HFFc6 (cell line): ENCODE measurements around the gene PCDHGC3. TPM values are rescaled to one million over a fixed set of nuclear protein-coding genes. Genes with fewer than 3 reads are reported as not detected.

Experiments used
- DNase-seq: peaks from one replicate; pipeline ENCODE4 v3.0.0-alpha.2; 2018
- H3K27ac Mint-ChIP-seq: 2 replicates; pipeline ENCODE4 v1.8.0; 2020; ENCODE audit warnings: mild to moderate bottlenecking, mixed read lengths
- H3K27me3 Mint-ChIP-seq: 2 replicates; pipeline ENCODE4 v1.8.0; 2021; ENCODE audit warnings: mild to moderate bottlenecking, moderate library complexity, mixed read lengths; ENCODE audit not compliant: insufficient read depth
- H3K36me3 Mint-ChIP-seq: 2 replicates; pipeline ENCODE4 v1.8.0; 2021; ENCODE audit warnings: low read depth, mixed read lengths
- H3K4me1 Mint-ChIP-seq: 2 replicates; pipeline ENCODE4 v1.8.0; 2020; ENCODE audit warnings: low read depth, mixed read lengths
- H3K4me3 Mint-ChIP-seq: 2 replicates; pipeline ENCODE4 v1.8.0; 2020; ENCODE audit warnings: mild to moderate bottlenecking, moderate library complexity, mixed read lengths
- H3K9me3 Mint-ChIP-seq: 2 replicates; pipeline ENCODE4 v1.8.0; 2020; ENCODE audit warnings: mild to moderate bottlenecking, mixed read lengths
- total RNA-seq, 6 experiments: library from RNA; stranded (reverse); fragmentation: NEBNext Ultra II Directional; extraction: Animal tissue kit (Norgen Biotek cat#: 25700); gene quantifications; 2 replicates in 1 of 6; 3 replicates in 5 of 6; pipeline ENCODE4 v1.2.3, GENCODE V29; 2021
- TF ChIP-seq, protein P1 (sequence below): fragments of 200-600 bp; sonication (generic); IDR thresholded peaks from 2 replicates; pipeline ENCODE4 v1.5.0; 2021; ENCODE audit warnings: antibody characterized with exemption, mild to moderate bottlenecking

Gene PCDHGC3
- total RNA-seq, 6 experiments from 2014 or later, result 126 to 150 (median 132) TPM

DNA sequence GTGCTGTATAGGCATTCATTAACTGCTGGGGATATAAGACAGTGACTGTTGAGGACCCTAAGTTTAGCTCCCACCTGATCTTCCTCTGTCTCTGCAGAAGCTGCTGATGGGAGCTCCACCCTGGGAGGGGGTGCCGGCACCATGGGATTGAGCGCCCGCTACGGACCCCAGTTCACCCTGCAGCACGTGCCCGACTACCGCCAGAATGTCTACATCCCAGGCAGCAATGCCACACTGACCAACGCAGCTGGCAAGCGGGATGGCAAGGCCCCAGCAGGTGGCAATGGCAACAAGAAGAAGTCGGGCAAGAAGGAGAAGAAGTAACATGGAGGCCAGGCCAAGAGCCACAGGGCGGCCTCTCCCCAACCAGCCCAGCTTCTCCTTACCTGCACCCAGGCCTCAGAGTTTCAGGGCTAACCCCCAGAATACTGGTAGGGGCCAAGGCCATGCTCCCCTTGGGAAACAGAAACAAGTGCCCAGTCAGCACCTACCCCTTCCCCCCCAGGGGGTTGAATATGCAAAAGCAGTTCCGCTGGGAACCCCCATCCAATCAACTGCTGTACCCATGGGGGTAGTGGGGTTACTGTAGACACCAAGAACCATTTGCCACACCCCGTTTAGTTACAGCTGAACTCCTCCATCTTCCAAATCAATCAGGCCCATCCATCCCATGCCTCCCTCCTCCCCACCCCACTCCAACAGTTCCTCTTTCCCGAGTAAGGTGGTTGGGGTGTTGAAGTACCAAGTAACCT lies 35.3 kb downstream of the PCDHGC3 start:
- Mint-ChIP-seq H3K4me1 (peaks cover 86% of the 10 kb centered on the region), H3K27me3 (peaks cover 22% of the 10 kb centered on the region), H3K27ac (peak overlapping the region; percentile 98), H3K4me3 (no peak overlapping the region), H3K9me3 (no peaks in the 10 kb centered on the region), H3K36me3 (peaks cover 24% of the 10 kb centered on the region)
- no peak for DNase-seq
- TF ChIP-seq, protein P1, sequence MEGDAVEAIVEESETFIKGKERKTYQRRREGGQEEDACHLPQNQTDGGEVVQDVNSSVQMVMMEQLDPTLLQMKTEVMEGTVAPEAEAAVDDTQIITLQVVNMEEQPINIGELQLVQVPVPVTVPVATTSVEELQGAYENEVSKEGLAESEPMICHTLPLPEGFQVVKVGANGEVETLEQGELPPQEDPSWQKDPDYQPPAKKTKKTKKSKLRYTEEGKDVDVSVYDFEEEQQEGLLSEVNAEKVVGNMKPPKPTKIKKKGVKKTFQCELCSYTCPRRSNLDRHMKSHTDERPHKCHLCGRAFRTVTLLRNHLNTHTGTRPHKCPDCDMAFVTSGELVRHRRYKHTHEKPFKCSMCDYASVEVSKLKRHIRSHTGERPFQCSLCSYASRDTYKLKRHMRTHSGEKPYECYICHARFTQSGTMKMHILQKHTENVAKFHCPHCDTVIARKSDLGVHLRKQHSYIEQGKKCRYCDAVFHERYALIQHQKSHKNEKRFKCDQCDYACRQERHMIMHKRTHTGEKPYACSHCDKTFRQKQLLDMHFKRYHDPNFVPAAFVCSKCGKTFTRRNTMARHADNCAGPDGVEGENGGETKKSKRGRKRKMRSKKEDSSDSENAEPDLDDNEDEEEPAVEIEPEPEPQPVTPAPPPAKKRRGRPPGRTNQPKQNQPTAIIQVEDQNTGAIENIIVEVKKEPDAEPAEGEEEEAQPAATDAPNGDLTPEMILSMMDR, result no peak

DNA sequence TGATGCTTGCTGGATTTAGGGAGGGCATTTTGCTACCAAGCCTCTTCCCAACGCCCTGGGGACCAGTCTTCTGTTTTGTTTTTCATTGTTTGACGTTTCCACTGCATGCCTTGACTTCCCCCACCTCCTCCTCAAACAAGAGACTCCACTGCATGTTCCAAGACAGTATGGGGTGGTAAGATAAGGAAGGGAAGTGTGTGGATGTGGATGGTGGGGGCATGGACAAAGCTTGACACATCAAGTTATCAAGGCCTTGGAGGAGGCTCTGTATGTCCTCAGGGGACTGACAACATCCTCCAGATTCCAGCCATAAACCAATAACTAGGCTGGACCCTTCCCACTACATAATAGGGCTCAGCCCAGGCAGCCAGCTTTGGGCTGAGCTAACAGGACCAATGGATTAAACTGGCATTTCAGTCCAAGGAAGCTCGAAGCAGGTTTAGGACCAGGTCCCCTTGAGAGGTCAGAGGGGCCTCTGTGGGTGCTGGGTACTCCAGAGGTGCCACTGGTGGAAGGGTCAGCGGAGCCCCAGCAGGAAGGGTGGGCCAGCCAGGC lies 36.1 kb downstream of the PCDHGC3 start:
- H3K36me3 Mint-ChIP-seq, result peaks cover 32% of the 10 kb centered on the region
- no peaks in the 10 kb centered on the region for H3K9me3 Mint-ChIP-seq
- TF ChIP-seq, protein P1, result no peak
- peak overlapping the region; percentile 96 for H3K27ac Mint-ChIP-seq
- H3K4me1 Mint-ChIP-seq, result peaks cover 91% of the 10 kb centered on the region
- no peak for DNase-seq
- peaks cover 22% of the 10 kb centered on the region for H3K27me3 Mint-ChIP-seq
- H3K4me3 Mint-ChIP-seq, result no peak overlapping the region

DNA sequence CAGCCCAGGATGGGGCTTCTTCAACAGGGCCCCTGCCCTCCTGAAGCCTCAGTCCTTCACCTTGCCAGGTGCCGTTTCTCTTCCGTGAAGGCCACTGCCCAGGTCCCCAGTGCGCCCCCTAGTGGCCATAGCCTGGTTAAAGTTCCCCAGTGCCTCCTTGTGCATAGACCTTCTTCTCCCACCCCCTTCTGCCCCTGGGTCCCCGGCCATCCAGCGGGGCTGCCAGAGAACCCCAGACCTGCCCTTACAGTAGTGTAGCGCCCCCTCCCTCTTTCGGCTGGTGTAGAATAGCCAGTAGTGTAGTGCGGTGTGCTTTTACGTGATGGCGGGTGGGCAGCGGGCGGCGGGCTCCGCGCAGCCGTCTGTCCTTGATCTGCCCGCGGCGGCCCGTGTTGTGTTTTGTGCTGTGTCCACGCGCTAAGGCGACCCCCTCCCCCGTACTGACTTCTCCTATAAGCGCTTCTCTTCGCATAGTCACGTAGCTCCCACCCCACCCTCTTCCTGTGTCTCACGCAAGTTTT lies 36.7 kb downstream of the PCDHGC3 start:
- Mint-ChIP-seq H3K9me3 (no peaks in the 10 kb centered on the region), H3K27ac (peak overlapping the region; percentile 96), H3K36me3 (peaks cover 33% of the 10 kb centered on the region), H3K27me3 (peaks cover 22% of the 10 kb centered on the region), H3K4me1 (peaks cover 91% of the 10 kb centered on the region), H3K4me3 (peak overlapping the region; percentile 85)
- TF ChIP-seq, protein P1, result peak; percentile 99
- peak; percentile 43 for DNase-seq

DNA sequence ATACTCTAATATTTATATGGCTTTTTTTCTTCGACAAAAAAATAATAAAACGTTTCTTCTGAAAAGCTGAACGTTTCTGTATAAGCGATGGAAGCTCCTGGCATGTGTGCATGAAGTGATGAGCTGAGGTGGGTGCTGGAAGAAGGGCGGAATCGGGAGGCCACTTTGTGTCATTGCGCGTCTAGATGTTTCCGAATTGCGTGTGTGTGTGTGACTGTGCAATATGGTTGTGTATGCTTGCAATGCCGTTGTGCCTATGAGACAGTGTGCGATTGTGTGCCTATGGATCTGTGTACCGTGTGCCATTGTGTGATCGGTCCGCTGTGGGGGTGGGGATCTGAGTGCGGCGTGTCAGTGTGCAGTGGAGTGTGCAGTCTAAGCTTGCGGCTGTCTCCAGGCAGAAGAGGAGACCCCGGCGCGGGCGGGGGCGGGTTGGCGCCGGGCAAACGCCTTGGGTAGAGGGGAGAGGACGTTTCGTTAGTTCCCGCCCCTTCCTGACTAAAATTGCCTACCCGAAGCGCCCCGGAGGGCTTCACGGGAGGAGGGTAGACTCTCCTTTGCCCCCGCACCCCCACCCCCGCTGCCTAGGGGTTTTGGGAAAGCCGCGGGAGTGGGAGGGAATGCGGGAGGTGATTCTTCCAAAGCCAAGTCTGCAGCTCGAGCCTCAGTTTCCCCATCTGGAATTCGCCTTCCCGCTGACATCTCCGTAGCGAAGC lies 37.3 kb downstream of the PCDHGC3 start:
- Mint-ChIP-seq H3K36me3 (peaks cover 39% of the 10 kb centered on the region), H3K27ac (peak overlapping the region; percentile 96), H3K4me3 (peak overlapping the region; percentile 85), H3K4me1 (peaks cover 91% of the 10 kb centered on the region), H3K27me3 (peaks cover 22% of the 10 kb centered on the region), H3K9me3 (no peaks in the 10 kb centered on the region)
- TF ChIP-seq, protein P1, result no peak
- DNase-seq, result peak; percentile 48

DNA sequence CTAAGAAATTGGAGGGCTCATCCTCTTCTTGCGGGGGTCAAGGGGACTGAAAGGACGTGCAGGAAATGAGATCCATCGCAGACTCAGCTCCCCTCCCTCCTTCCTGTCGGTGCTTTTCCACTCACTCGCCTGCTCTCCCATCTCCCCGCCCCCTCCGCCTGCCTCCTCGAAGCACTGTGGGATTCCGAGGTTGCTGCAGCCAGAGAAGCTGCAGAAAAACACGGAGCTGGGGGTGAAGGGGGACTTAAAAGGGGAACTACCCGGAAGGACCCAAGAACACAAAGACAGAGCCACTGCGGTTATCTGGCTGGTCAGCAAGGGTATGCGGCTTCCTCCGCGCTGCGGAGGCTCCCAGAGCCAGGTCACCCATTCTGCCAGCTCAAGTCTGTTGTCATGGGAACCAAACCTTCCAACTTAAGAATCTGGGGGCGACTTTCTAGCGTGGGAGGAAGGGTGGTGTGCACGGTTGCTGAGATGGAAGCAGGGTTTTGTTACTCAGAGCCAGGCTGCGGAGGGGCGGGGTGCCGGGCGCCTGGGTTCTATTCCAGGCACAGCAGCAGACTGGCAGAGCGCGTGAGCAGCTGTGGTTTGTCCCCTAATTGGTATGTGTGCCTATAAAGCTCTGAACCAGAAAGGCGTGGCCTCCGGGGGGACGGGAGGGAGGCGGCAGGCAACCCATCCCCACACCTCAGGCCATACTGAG lies 38.0 kb downstream of the PCDHGC3 start:
- peak; percentile 94 for DNase-seq
- TF ChIP-seq, protein P1, result no peak
- peaks cover 18% of the 10 kb centered on the region for H3K27me3 Mint-ChIP-seq
- peaks cover 91% of the 10 kb centered on the region for H3K4me1 Mint-ChIP-seq
- no peaks in the 10 kb centered on the region for H3K9me3 Mint-ChIP-seq
- peak overlapping the region; percentile 96 for H3K27ac Mint-ChIP-seq
- peaks cover 42% of the 10 kb centered on the region for H3K36me3 Mint-ChIP-seq
- H3K4me3 Mint-ChIP-seq, result peak overlapping the region; percentile 85
